Erythroblast (primary cell): ENCODE results near the gene MOB1A.

Source experiments
- GATA1 ChIP-seq: IDR thresholded peaks from 2 replicates; pipeline ENCODE4 v1.6.1; 2011; ENCODE audit warnings: low read depth, mild to moderate bottlenecking, control low read depth, low read length, moderate library complexity
- POLR2A ChIP-seq: IDR thresholded peaks from 2 replicates; pipeline ENCODE4 v1.6.1; 2011; ENCODE audit warnings: mild to moderate bottlenecking, low read length

GRCh38 chr2:74225698-74226459 is 47.2 kb upstream of the MOB1A start:
- TF ChIP-seq POLR2A (no peak), GATA1 (no peak)
